ENCODE results near the gene SYNDIG1L.
"Not testable (repeated sequence)": the region's sequence is repeated elsewhere in the genome, so short reads cannot be mapped to it uniquely, and the experiment has no call there.

Gene SYNDIG1L

DNA sequence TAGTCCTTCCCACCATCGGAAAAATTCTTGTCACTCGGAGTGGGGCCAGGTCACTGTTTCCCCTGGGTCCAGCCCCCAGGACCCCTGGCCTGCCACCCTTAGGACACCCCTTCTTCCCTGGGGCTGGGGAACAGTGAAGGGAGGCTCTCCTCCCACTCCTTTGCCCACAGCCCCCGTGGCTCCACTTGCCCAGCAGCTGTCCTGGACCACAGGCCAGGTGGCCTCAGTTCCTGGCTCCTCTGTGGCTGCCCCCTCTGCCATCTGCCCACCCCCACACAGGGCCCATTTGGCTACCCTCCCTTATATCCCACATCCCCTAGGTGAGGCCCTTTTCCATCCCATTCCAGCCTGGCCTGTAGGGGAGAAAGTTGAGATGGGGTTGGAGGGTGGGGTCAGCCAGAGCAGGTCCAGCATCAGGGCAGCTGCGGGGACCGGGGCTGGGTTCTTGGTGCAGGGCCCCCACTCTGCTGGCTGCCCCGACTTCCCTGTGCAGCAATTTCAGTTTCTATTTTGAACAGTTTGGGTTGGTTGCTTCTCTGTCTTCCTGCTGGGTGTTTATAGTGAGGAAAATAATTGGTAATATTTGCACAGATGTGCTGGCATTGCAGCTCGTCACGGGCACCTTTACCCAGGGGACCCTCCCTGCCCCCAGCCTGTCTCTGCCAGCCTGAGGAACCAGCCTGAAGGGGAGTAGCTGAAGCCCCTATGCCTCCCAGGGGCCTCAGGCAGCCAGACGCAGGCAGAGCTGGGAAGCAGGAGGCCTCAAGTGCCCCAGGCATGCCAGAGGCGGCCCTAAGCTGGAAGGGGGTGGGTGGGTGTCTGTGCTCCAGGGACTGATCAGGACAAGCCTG, 23.4 kb downstream of the SYNDIG1L start:
- no peak for DNase-seq

DNA sequence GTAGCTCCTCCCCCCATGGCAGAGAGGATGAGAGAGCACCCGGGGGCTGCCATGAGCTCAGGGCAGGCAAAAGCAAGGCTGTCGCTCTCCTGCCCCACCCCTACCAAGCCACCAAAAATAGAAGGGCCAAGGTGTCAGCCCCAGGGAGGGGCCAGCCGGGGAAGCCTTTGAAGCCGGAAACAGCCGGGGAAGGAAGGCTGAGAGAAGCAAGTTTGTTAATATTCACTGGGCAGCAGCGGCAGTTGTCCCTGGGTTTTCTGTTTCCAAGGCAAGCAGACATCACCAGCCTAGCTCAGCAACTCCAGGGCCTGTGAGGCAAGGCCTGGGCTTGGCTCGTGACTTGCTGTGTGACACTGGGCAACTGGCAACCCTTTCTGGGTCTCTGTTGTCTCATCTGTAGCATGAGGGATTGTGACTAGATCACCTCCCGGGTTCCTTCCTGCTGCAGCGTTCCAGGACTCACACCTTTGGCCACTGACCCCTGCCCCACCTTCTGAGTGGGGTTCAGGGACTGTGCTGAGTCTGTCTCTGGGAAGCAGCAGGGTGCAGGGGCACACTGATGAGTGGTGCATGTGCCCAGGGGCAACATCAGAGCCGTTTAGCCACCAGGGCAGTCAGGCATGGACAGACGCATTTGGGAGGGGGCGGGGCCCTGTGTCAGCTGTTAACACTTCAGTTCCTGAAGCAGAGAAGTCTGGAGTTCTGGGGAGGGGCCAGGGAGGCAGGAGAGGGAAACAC, 24.3 kb downstream of the SYNDIG1L start:
- DNase-seq, result no peak

DNA sequence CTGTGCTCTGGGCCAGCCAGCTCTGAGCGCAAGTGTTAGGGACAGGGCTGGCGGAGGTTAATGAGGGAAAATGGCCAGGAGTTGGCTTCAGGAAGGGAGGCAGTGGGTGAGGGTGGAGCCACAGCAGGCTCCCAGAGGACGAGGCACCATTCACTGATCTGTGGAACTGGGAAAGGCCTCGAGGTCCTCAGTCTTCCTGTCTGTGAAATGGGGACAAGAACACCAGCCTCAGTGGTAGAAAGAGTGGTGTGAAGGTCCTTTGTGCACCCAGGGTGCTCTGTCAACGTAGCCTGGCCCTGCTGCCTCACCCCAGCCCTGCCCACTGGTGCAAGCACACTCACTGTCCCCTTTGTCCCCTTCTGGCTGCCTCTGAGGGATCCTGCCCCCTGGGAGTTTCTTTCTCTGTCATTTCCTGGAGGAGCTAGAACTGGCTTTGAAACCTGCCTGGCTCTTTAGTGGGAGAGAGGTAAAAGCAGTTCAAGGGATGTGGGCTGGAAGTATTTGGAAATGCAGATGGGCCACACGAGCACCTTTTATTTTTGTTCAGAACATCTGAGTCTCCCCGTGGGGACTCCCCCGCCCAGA, 25.0 kb downstream of the SYNDIG1L start:
- DNase-seq, result no peak

DNA sequence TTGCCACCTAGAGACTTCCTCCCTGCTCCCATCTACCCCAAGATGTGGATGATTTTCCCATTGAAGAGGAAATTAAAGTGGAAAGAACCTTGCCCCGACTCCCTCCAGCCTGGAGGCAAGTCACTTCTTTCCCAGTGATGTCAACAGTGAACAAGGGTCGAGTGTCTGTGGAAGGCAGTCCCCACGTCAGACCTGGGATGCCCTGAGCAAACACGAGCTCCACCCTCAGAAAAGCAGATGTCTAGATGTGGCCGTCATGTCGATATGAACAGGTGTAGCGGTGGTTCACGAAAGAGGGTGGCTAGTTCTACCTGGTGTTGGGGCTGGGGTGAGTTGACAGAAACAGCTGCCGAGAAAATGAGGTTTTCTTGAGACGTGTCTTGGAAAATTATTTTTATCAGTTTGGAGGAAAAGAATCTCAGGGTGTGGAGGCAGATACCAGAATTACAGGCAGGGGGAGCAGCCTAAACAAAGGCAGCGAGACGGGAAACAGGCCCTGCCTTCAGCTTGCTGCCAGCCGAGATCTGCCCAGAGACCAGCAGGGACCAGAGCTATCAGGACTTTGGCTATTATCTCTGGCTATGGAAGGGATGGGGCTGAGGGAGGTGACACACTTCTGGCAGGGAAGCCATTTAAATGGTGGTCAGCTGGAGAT, 25.9 kb downstream of the SYNDIG1L start:
- DNase-seq, result no peak

DNA sequence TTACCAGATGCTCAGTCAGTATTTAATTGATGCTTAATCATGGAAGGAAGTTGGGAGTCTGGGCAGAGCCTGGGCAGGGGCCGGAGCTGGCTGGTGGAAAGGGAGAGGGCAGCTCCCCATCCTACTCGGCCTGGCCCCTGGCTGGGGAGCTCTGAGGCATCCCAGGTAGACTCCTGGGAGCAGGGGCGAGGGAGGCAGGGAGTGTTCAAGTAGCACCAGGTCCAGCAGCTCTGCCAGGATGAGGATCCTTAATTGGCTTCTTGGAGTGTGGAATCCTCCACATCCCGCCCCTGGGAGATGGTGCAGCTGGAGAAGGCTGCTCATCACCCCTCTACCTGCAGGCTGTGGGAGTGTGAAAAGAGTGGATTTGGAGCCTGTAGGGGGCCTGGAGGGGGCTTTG, 30.9 kb downstream of the SYNDIG1L start:
- no peak for DNase-seq

DNA sequence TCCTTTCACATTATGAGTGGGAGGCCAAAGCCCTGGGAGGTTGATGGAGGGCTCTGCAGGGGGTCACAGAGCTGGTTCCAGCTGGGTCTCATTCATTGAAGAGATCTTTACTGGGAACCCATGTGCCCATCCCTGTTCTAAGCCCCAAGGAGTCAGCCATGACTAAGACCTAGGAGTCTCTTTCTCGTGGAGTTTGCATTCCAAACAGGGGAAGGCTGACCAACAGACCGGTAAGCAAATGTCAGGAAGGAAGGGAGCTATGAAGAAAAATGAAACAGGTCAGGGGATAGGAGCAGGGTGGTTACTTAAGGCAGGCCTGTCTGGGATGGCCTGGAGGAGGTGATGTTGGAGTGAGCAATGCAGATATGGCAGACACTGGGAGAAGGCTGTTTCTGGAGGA, 31.5 kb downstream of the SYNDIG1L start:
- DNase-seq, result no peak

DNA sequence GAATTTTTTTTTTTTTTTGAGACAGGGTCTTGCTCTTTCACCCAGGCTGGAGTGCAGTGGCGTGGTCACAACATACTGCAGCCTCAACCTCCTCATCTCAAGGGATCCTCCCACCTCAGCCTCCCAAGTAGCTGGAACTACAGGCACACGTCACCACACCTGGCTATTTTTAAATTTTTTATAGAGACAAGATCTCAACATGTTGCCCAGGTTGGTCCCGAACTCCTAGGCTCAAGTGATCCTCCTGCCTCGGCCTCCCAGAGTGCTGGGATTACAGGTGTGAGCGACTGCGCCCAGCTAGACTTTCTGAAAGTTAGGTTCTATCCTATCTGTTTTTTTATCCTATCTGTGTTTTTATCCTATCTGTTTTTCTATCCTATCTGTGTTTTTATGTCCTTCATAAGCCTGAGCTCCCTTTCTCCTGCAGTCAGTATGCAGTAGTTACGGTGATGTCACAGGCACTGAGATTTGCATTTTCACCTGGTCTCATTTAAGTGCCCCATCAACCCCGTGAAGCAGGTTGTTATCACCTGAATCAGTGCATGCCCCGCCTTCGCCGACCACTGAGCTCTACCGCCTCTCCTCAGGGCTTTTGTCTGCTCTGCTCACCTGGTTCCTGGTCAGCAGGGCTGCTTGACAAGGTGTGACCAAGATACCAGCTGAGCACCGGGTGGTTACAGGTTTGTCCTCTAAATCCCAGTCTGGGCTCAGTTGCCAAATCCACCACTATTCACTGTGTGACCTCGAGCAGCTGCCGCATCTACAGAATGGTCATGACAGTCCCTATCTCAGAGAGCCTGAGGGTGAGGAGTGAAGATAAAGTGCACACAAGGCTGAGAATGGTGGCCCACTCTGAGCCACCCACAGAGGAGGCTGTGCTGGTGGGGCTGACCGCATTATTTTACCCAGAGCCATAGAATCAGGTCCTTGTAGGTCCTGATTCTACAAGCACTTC, 33.1 kb downstream of the SYNDIG1L start:
- no peak for DNase-seq

DNA sequence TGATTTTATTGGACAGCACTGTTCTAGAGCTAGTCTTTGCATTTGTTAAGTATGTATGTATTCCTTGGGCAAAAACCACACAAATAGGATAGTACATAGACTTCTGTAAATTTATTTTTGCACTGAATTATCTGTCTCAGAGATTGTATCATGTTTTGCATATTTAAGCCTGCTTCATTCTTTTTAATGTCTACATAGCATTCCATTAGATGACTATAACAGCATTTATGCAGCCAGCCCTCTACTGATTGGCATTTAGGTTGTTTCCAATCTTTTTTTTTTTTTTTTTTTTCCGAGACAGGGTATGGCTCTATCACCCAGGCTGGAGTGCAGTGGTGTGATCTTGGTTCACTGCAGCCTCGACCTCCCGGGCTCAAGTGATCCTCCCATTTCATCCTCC, 34.5 kb downstream of the SYNDIG1L start:
- DNase-seq, result no peak

DNA sequence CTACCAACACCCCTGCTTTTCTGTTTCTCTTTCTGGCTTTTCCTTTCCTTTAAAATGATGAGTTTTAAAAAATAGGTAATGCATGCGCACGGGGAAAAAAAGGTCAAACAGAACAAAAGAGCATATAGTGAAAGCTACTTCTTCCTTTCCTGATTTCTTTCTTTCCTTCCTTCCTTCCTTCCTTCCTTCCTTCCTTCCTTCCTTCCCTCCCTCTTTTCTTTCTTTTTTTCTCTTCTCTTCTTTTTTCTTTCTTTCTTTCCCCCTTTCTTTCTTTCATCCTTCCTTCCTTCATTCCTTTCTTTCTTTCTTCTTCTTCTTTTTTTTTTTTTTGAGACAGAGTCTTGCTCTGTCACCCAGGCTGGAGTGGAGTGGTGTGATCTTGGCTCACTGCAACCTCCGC, 35.5 kb downstream of the SYNDIG1L start:
- DNase-seq, result not testable (repeated sequence)

DNA sequence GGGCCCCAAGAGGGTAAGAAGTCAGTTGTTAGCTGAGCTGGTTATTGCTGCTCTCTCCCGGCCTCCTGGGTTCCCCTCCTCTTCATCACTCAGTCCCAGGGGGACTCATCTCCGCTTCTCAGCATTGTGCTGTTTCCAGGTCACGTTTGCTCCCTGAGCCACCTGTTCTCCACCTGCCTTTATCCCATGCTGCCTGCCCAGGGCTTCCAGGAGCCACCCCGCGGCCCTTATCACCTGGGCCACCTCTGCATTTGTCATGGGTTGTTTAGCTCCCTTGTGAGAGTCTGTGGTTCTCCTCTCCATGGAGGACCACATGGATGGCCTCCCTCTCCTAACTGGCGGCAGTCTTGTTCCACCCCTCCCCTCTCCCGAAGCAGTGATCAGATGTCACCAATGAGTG, 36.0 kb downstream of the SYNDIG1L start:
- DNase-seq, result no peak

DNA sequence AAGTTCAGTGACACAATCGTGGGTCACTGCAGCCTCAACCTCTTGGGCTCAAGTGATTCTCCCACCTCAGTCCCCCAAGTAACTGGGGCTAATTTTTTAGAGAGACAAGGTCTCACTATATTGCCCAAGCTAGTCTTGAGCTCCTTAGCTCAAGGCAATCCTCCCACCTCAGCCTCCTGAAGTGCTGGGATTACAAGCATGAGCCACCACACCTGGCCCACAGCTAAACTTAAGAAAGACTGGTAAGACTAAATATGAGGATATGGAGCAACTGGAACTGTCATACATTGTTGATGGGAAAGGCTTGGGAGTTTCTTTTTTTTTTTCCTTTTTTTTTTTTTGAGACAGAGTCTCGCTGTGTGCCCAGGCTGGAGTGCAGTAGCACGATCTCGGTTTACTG, 43.8 kb downstream of the SYNDIG1L start:
- DNase-seq, result no peak

DNA sequence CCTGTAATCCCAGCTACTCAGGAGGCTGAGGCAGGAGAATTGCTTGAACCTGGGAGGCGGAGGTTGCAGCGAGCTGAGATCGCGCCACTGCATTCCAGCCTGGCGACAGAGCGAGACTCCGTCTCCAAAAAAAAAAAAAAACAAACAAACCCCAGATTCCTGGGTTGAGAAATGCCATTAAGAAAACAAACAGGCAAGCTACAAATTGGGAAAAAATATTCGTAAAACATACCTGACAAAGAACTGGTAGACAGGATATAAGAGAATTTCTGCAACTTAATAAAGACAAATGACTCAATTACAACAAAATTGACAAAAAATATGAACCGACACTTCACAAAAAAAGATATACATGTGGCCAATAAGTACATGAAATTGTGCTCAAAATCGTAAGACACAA, 44.4 kb downstream of the SYNDIG1L start:
- DNase-seq, result not testable (repeated sequence)

DNA sequence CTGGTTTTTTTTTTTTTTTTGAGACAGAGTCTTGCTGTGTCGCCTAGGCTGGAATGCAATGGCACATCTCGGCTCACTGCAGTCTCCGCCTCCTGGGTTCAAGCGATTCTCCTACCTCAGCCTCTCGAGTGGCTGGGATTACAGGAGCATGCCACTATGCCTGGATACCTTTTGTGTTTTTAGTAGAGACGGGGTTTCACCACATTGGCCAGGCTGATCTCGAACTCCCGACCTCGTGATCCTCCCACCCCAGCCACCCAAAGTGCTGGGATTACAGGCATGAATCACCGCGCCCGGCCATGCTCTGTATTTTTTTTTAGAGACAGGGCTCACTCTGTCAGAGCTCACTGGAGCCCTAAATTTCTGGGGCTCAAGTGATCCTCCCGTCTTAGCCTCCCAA, 45.2 kb downstream of the SYNDIG1L start:
- DNase-seq, result no peak

DNA sequence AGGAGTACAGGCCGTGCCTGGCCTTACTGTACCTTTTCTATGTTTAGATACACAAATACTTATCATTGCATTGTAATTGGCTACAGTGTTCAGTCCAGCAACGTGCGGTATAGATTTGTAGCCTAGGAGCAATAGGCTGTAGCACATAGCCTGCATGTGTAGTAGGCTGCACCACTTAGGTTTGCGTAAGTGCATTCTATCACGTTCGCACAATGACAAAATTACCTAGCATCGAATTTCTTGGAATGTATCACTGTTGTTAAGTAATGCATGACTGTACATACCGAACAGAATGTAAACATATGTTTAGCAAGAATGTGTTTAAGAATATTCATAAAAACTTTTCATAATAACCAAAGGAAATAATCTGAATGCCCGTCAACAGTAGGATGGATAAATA, 45.8 kb downstream of the SYNDIG1L start:
- DNase-seq, result no peak

DNA sequence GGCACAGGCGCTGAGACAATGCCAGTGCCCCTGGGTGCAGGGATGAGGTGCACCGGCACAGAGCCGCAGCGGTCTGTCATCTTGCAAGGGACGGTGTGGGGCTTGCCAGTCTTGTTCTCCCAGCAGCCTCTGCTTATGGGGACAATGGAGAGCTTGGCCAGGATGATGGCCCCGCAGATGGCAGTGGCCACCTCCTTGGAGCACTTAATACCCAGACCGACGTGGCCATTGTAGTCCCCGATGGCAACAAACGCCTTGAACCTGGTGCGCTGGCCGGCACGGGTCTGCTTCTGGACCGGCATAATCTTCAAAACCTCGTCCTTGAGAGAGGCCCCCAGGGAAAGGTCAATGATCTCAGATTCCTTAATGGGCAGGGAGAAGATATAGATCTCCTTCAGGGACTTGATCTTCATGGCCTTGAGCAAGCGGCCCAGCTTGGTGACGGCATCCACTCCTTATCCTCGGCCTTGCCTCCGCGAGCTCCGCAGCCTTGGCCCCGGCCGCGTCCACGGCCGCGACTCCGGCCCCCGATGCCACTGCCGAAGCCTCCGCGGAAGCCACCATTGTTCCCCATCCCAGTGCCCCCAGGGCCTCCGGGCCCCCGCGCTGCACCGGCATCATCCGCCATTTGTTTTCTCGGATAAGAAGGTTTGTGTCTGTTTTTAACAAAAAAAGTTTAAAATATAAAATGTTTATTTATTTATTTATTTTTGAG, 47.9 kb downstream of the SYNDIG1L start:
- no peak for DNase-seq

DNA sequence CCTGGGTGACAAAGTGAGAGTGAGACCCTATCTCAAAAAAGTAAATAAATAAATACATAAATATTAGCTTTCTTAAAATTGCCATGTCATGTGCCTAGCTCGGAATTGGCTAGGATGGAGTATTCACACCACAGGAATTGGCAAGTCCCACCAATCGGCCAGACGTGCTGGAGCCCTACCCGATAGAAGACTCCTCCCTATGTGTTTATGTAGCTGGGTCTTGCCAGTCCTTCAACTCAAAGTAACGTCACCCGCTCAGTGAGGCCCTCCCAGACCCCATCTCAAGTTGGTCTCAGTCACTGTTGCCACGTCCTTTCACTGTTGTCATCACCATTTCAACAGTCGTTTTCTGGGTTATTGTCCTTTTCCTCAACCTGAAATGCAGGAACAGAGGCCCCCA, 57.6 kb downstream of the SYNDIG1L start:
- DNase-seq, result no peak

DNA sequence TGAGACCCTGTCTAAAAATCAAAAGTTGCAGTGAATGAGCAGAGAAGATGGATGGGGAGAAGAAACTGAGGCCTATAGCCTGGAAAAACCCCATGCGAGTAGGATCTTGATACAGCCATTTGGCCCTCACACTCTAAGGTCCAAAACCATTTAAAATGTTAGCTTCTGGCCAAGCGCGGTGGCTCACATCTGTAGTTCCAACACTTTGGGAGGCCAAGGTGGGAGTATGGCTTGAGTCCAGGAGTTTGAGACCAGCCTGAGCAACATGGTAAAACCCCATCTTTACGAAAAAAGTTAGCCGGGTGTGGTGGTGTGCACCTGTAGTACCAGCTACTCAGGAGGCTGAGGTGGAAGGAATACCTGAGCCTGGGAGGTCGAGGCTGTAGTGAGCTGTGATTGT, 58.0 kb downstream of the SYNDIG1L start:
- no peak for DNase-seq

DNA sequence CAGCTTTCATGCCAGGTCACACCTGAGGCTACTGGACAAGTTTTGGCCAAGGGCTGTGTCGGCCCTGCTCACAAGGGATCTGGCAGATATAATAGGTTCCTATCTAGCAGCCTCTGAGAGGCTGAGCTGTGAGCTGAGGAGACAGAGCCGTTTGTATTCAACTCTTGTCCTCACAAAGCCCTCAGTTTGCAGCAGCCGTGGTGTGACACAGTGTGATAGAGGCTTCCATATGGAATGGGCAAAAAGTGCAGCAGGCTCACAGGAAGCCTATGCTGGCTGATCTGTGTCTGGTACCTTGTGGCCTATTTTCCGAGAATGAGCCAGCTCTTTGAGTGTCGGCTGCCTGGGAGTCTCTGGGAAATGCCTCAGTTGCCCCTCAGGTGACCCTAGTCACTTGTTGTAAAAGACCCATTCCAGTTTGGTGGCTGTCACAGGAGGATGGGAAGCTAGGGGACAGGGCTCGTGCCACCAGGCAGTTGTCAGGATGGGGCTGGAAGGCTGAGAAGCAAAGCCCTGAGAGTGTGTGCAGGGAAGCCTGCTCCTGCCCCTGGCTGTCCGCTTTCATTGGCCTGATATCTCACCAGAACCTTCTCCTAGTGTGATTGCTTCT, 61.6 kb downstream of the SYNDIG1L start:
- DNase-seq, result no peak

DNA sequence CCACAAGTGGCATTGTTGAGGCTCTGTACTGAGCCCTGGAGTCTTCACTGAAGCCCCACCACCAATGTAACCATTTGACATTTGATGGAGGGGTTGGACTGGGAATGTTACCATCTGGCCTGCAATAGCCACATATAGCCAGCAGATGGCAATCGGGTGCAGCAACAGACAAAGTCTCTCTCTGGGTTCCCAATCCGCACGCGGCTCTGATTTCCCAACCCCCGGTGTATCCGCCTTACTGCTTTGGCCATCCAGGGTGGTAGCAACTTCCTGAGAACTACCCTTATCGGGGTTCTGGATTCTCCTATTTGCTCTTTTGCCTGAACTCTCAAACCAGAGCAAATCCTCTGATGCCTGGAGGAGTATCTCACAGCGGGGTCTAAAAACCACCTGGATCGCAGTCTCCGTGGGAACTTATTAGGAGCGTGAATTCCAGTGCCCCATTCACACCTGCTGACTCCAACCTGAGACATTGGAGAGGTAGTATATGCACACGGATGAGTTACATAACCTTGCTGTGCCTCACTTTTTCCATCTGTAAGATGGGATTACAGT, 63.6 kb downstream of the SYNDIG1L start:
- DNase-seq, result peak; percentile 45 to 82

DNA sequence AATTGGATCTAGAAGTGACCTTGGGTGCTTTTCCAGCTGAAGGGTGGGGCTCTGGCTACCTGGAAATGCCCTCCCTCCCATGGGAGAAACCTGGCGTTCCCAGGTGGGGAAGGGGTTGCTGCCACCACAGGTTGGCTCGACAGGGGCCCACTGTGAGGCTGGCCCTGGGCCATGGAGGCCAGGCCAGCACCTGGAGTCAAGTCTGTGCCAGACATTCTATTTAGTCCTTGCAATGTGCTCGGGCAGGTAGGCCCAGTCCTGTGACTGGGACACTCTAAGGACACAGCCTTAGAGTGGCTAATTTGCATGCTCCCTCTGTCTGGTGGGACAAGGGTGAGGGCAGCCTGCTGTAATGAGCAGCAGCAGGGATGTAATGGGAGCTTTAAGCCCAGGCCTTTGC, 65.8 kb downstream of the SYNDIG1L start:
- no peak for DNase-seq

Measured in NCI-H446 (cell line).